Thyroid gland (tissue), 4 donors: Measurements from ENCODE around the gene RUNX2.

Experiments used
- CTCF ChIP-seq, 6 experiments: fragments of 200-600 bp in 3 of 6; fragments of 450-650 bp in 3 of 6; sonication (generic) in 3 of 6; IDR thresholded peaks; one replicate each; pipeline ENCODE4 v1.5.1; 2016 to 2019; ENCODE audit warnings: antibody characterized with exemption in 6 of 6, mild to moderate bottlenecking in 2 of 6, inconsistent platforms in 1 of 6, moderate library complexity in 1 of 6
- POLR2A ChIP-seq, 2 donors: fragments of 450-650 bp; IDR thresholded peaks; one replicate each; pipeline ENCODE4 v1.6.1; 2017; ENCODE audit warnings: antibody characterized with exemption in 2 of 2, mild to moderate bottlenecking in 2 of 2, moderate library complexity in 1 of 2

GRCh38 chr6:45611491-45611890, 283.4 kb downstream of the RUNX2 start:
- no peak for TF ChIP-seq CTCF (IDR thresholded peaks at IDR 0.05)
- TF ChIP-seq POLR2A (IDR thresholded peaks at IDR 0.05) = no peak
